ENCODE results near the gene RBM44.

DNA sequence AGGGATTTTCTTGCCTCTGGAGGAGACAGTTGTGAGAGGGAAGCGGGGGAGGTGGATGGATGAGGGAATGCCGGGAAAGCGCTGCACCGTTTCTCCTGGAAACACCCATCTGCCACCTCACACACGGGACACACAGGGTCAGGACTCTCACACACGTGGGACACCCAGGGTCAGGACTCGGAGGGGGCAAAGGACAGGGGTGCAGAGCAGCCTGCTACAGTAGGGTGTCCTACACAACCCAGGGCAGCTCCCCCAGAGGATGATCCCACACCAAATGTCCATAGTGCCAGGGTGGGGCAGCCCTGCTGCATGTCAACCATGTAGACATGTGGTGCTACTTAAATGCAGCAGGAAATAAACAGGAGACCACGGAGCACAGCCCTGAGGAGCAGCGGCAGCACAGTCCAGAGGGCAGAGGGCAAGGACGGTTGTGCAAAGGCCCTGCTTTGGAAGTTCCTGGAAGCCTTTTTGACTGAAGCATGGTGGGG, 65.9 kb downstream of the RBM44 start:
- TF ChIP-seq, protein P1, sequence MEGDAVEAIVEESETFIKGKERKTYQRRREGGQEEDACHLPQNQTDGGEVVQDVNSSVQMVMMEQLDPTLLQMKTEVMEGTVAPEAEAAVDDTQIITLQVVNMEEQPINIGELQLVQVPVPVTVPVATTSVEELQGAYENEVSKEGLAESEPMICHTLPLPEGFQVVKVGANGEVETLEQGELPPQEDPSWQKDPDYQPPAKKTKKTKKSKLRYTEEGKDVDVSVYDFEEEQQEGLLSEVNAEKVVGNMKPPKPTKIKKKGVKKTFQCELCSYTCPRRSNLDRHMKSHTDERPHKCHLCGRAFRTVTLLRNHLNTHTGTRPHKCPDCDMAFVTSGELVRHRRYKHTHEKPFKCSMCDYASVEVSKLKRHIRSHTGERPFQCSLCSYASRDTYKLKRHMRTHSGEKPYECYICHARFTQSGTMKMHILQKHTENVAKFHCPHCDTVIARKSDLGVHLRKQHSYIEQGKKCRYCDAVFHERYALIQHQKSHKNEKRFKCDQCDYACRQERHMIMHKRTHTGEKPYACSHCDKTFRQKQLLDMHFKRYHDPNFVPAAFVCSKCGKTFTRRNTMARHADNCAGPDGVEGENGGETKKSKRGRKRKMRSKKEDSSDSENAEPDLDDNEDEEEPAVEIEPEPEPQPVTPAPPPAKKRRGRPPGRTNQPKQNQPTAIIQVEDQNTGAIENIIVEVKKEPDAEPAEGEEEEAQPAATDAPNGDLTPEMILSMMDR (IDR thresholded peaks at IDR 0.05), result no peak
- TF ChIP-seq POLR2A (IDR thresholded peaks at IDR 0.05), result no peak

All from testis (tissue), 2 donors.